ENCODE measurements around the gene CA11. TPM values are rescaled to one million over a fixed set of nuclear protein-coding genes. Genes with fewer than 3 reads are reported as not detected.

CA11 gene
- total RNA-seq, 1 donor = 2.3 TPM

DNA sequence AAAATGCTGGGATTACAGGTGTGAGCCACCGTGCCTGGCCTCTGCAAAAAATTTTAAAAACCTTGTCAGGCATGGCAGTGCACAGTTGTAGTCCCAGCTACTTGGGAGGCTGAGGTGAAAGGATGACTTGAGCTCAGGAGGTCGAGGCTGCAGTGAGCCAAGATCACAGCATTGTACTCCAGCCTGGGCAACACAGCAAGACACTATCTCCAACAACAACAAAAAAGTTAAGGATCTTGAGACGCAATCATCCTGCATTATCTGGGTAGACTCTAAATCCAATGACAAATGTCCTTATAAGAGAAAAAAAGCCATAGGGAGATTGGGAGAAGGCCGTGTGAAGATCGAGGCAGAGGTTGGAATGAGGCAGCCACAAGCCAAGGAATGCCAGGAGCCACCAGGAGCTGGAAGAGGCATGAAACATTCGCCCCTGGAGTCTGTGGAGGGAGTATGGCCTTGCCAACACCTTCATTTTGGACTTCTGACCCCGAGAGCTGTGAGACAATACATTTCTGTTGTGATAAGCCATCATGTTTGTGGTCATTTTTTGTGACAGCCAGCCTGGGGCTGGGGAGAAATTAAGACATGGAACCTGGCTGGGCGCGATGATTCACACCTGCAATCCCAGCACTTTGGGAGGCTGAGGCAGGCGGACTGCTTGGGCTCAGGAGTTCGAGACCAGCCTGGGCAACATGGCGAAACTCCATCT is 5.1 kb upstream of the CA11 start:
- no peak for DNase-seq (ENCODE audit: low read depth)
- no peak for TF ChIP-seq CTCF (IDR thresholded peaks at IDR 0.05; ENCODE audit: insufficient read depth, low read length)
- no peak overlapping the region for H3K4me3 ChIP-seq (ENCODE audit: low read depth, low read length)

DNA sequence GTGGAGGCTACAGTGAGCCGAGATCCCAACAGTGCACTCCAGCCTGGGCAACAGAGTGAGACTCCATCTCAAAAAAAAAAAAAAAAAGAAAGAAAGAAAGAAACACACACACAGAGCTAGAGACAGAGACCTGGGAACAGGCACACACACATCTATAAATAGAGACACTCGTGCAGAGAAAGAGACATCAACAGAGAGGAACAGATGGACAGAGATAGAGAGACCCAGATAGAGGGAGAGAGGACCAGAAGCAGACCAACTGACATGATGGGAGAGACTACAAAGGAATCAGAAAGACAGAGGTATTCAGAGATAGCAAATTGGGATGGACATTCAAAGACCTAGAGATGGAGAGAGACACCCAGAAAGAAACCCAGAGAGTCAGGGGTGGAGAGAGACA is 2.1 kb upstream of the CA11 start:
- TF ChIP-seq CTCF (IDR thresholded peaks at IDR 0.05; ENCODE audit: insufficient read depth, low read length) = no peak
- no peak for DNase-seq (ENCODE audit: low read depth)
- H3K4me3 ChIP-seq (ENCODE audit: low read depth, low read length) = no peak overlapping the region

- H3K4me3 ChIP-seq (ENCODE audit: low read depth, low read length) = peak overlapping the region; percentile 49
- no peak for DNase-seq (ENCODE audit: low read depth)
- no peak for TF ChIP-seq CTCF (IDR thresholded peaks at IDR 0.05; ENCODE audit: insufficient read depth, low read length)
Measured at GRCh38 chr19:48646722-48647216, 782 bp upstream of the CA11 start.

GRCh38 chr19:48645620-48646000 is 377 bp downstream of the CA11 start:
- peak overlapping the region; percentile 61 for H3K4me3 ChIP-seq (ENCODE audit: low read depth, low read length)
- DNase-seq (ENCODE audit: low read depth) = no peak
- no peak for TF ChIP-seq CTCF (IDR thresholded peaks at IDR 0.05; ENCODE audit: insufficient read depth, low read length)

- DNase-seq (ENCODE audit: low read depth) = peak; percentile 74
- TF ChIP-seq CTCF (IDR thresholded peaks at IDR 0.05; ENCODE audit: insufficient read depth, low read length) = no peak
- peak overlapping the region; percentile 61 for H3K4me3 ChIP-seq (ENCODE audit: low read depth, low read length)
Measured at GRCh38 chr19:48644839-48645619, 958 bp downstream of the CA11 start.

GRCh38 chr19:48644355-48644754 is 1.6 kb downstream of the CA11 start:
- DNase-seq (ENCODE audit: low read depth) = no peak
- TF ChIP-seq CTCF (IDR thresholded peaks at IDR 0.05; ENCODE audit: insufficient read depth, low read length) = no peak
- no peak overlapping the region for H3K4me3 ChIP-seq (ENCODE audit: low read depth, low read length)

All from fibroblast of the aortic adventitia (primary cell).